ENCODE data around the gene IGF2R. TPM values are rescaled to one million over a fixed set of nuclear protein-coding genes. Genes with fewer than 3 reads are reported as not detected.

Gene IGF2R
- polyA plus RNA-seq, 1 donor (not counting 4 experiments of a cell fraction or from before 2014, with no cell fraction given) = 40.9 TPM

DNA sequence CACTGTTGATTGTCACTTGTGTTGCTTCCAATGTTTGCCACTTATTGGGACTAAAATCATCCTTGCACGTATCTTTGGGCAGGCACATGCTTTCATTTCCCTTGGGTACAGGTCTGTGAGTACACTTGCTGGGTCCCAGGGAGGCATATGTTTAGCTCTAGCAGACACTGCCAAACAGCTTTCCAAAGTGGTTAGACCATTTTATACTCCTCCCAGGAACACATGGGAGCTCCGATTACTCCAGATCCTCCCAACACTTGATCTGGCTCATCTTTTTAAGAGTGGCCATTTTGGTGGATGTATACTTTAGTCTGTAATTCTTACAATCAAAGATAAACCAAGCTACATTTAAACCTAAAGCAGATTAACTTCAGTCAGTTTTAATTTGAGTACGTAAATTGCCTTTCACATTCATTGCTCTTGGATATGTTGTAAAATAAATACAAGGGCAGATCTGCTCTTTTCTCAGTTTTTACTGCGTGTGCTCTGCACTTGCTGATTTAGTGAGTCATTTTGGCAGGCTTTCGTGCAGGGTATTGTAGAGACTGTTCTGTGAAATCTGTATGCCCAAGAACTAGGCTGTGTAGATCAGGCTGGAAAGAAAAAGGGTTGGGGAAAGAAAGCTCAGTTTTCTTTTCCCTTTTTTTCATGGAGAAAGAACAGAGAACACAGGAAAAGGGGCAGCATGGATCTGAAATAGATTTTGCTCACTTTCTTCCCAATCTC, 172.3 kb downstream of the IGF2R start:
- no peaks in the 10 kb centered on the region for H3K36me3 ChIP-seq (ENCODE audit: control insufficient read depth in 2 of 2, extremely low read depth in 1 of 2, insufficient read depth in 2 of 2, low read length in 2 of 2)
- TF ChIP-seq EZH2 (IDR thresholded peaks at IDR 0.05; ENCODE audit: low read length) = no peak
- TF ChIP-seq, protein P1, sequence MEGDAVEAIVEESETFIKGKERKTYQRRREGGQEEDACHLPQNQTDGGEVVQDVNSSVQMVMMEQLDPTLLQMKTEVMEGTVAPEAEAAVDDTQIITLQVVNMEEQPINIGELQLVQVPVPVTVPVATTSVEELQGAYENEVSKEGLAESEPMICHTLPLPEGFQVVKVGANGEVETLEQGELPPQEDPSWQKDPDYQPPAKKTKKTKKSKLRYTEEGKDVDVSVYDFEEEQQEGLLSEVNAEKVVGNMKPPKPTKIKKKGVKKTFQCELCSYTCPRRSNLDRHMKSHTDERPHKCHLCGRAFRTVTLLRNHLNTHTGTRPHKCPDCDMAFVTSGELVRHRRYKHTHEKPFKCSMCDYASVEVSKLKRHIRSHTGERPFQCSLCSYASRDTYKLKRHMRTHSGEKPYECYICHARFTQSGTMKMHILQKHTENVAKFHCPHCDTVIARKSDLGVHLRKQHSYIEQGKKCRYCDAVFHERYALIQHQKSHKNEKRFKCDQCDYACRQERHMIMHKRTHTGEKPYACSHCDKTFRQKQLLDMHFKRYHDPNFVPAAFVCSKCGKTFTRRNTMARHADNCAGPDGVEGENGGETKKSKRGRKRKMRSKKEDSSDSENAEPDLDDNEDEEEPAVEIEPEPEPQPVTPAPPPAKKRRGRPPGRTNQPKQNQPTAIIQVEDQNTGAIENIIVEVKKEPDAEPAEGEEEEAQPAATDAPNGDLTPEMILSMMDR (optimal IDR thresholded peaks at IDR 0.05 in 1 of 3, IDR thresholded peaks at IDR 0.05 in 1 of 3, conservative IDR thresholded peaks at IDR 0.05 in 1 of 3; ENCODE audit: extremely low read depth in 1 of 3, insufficient read depth in 2 of 3, low read length in 3 of 3) = no peak
- no peak overlapping the region for H3K27ac ChIP-seq (ENCODE audit: control insufficient read depth, insufficient read depth, low read length)
- H3K9ac ChIP-seq (ENCODE audit: control insufficient read depth, extremely low read depth, insufficient read depth, low read length) = no peak overlapping the region
- no peak overlapping the region for H2AFZ ChIP-seq (ENCODE audit: control insufficient read depth, low read length)
- dilution Hi-C loops (cut with MboI; ENCODE audit: extremely low pct_ligation_motif_present, low sequenced_read_pairs) = no loop called here
- no peak for FAIRE-seq
- H3K27me3 ChIP-seq (ENCODE audit: control insufficient read depth, extremely low read depth, insufficient read depth, low read length) = no peaks in the 10 kb centered on the region
- no peaks in the 10 kb centered on the region for H4K20me1 ChIP-seq (ENCODE audit: control insufficient read depth, extremely low read depth, insufficient read depth, low read length)
- no peaks in the 10 kb centered on the region for H3K79me2 ChIP-seq (ENCODE audit: control insufficient read depth, insufficient read depth, low read length)
- no peaks in the 10 kb centered on the region for H3K9me1 ChIP-seq (ENCODE audit: control insufficient read depth, extremely low read depth, insufficient read depth, low read length)
- no peak overlapping the region for H3K4me3 ChIP-seq (ENCODE audit: control insufficient read depth in 2 of 3, extremely low read depth in 1 of 3, insufficient read depth in 2 of 3, low read depth in 1 of 3, low read length in 3 of 3)
- no peaks in the 10 kb centered on the region for H3K9me3 ChIP-seq (ENCODE audit: control insufficient read depth, low read depth, low read length)
- no peak for DNase-seq (ENCODE audit: low read depth, low spot score)
- H3K4me2 ChIP-seq (ENCODE audit: control insufficient read depth, extremely low read depth, insufficient read depth, low read depth, low read length) = no peak overlapping the region
- peaks cover 10% of the 10 kb centered on the region for H3K4me1 ChIP-seq (ENCODE audit: control insufficient read depth, extremely low read depth, insufficient read depth, low read length)

DNA sequence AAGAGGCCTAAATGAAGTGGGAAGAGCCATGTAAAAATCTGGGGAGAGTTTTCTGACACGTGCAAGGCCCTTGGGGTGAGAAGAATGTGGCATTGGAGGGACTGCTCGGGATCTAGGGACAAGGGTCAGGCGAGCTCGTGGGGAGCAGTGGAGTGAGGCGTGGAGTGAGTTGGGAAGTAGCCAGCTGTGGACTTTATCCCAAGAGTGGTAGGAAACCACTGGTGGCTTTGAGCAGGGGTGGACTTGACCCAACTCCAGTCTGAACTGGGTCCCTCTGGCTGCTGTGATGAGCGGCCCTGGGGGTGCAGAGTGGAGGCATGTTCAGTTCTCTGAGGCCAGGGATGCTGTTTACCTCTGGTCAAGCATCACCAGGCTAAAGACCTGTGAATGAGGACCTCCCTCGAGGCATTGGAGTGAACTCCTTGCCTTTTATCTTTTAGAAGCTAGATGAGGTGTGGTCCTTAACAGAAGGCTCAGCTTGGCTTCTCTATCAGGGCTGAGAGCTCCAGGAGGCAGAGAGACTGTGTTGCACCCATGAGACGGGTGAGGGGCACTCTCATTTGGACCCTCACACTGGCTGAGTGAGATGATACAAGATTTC, 173.3 kb downstream of the IGF2R start:
- Histone ChIP-seq H3K27ac (ENCODE audit: control insufficient read depth, insufficient read depth, low read length) (no peak overlapping the region), H3K27me3 (ENCODE audit: control insufficient read depth, extremely low read depth, insufficient read depth, low read length) (no peaks in the 10 kb centered on the region), H3K9ac (ENCODE audit: control insufficient read depth, extremely low read depth, insufficient read depth, low read length) (no peak overlapping the region), H2AFZ (ENCODE audit: control insufficient read depth, low read length) (no peak overlapping the region), H3K4me3 (ENCODE audit: control insufficient read depth in 2 of 3, extremely low read depth in 1 of 3, insufficient read depth in 2 of 3, low read depth in 1 of 3, low read length in 3 of 3) (no peak overlapping the region), H3K4me2 (ENCODE audit: control insufficient read depth, extremely low read depth, insufficient read depth, low read depth, low read length) (no peak overlapping the region), H3K4me1 (ENCODE audit: control insufficient read depth, extremely low read depth, insufficient read depth, low read length) (peaks cover 10% of the 10 kb centered on the region), H3K9me1 (ENCODE audit: control insufficient read depth, extremely low read depth, insufficient read depth, low read length) (no peaks in the 10 kb centered on the region), H3K79me2 (ENCODE audit: control insufficient read depth, insufficient read depth, low read length) (no peaks in the 10 kb centered on the region), H3K36me3 (ENCODE audit: control insufficient read depth in 2 of 2, extremely low read depth in 1 of 2, insufficient read depth in 2 of 2, low read length in 2 of 2) (no peaks in the 10 kb centered on the region), H3K9me3 (ENCODE audit: control insufficient read depth, low read depth, low read length) (no peaks in the 10 kb centered on the region), H4K20me1 (ENCODE audit: control insufficient read depth, extremely low read depth, insufficient read depth, low read length) (no peaks in the 10 kb centered on the region)
- FAIRE-seq (no peak), DNase-seq (ENCODE audit: low read depth, low spot score) (no peak)
- TF ChIP-seq, protein P1 (optimal IDR thresholded peaks at IDR 0.05 in 1 of 3, IDR thresholded peaks at IDR 0.05 in 1 of 3, conservative IDR thresholded peaks at IDR 0.05 in 1 of 3; ENCODE audit: extremely low read depth in 1 of 3, insufficient read depth in 2 of 3, low read length in 3 of 3) = no peak
- TF ChIP-seq EZH2 (IDR thresholded peaks at IDR 0.05; ENCODE audit: low read length) = no peak
- dilution Hi-C loops (cut with MboI; ENCODE audit: extremely low pct_ligation_motif_present, low sequenced_read_pairs) = no loop called here

Measured in keratinocyte (primary cell).